HG03439 (cell line): ENCODE results near the gene CD99.
"Not testable (repeated sequence)": the region's sequence is repeated elsewhere in the genome, so short reads cannot be mapped to it uniquely, and the experiment has no call there.

Experiments used
- ATAC-seq: cut with Tn5 transposase; IDR thresholded peaks from one replicate; pipeline ENCODE4 v1.9.1; 2021; ENCODE audit warnings: mild to moderate bottlenecking, moderate library complexity; ENCODE audit not compliant: unreplicated experiment

CD99 gene

GRCh38 chrX:2719774-2720447 lies 28.8 kb downstream of the CD99 start:
- ATAC-seq: no peak

GRCh38 chrX:2723286-2723879 lies 32.3 kb downstream of the CD99 start:
- ATAC-seq: no peak

- not testable (repeated sequence) for ATAC-seq
Measured at GRCh38 chrX:2727264-2727663, 36.2 kb downstream of the CD99 start.

- ATAC-seq: no peak
Measured at GRCh38 chrX:2732076-2732475, 41.0 kb downstream of the CD99 start.

GRCh38 chrX:2732649-2733048 lies 41.6 kb downstream of the CD99 start:
- ATAC-seq: no peak

GRCh38 chrX:2733286-2733685 lies 42.2 kb downstream of the CD99 start:
- no peak for ATAC-seq

GRCh38 chrX:2735270-2735669 lies 44.2 kb downstream of the CD99 start:
- ATAC-seq: no peak

- ATAC-seq: no peak
Measured at GRCh38 chrX:2740672-2741071, 49.6 kb downstream of the CD99 start.

GRCh38 chrX:2741386-2741785 lies 50.3 kb downstream of the CD99 start:
- no peak for ATAC-seq

GRCh38 chrX:2746250-2746649 lies 55.2 kb downstream of the CD99 start:
- ATAC-seq: not testable (repeated sequence)

- no peak for ATAC-seq
Measured at GRCh38 chrX:2748171-2748814, 57.2 kb downstream of the CD99 start.

GRCh38 chrX:2748815-2749188 lies 57.7 kb downstream of the CD99 start:
- ATAC-seq: no peak

- ATAC-seq: no peak
Measured at GRCh38 chrX:2751291-2751690, 60.2 kb downstream of the CD99 start.

- ATAC-seq: not testable (repeated sequence)
Measured at GRCh38 chrX:2751874-2752300, 60.8 kb downstream of the CD99 start, which contains the start of gene XG. TSS of gene XG (plus strand) at chrX:2752040. CDS start at chrX:2752275, 235 bp downstream.

- ATAC-seq: not testable (repeated sequence)
Measured at GRCh38 chrX:2752441-2752840, 61.3 kb downstream of the CD99 start.

- not testable (repeated sequence) for ATAC-seq
Measured at GRCh38 chrX:2755163-2755715, 64.1 kb downstream of the CD99 start.

- no peak for ATAC-seq
Measured at GRCh38 chrX:2756548-2756947, 65.5 kb downstream of the CD99 start.

GRCh38 chrX:2761246-2761645 lies 70.2 kb downstream of the CD99 start:
- ATAC-seq: no peak

- ATAC-seq: not testable (repeated sequence)
Measured at GRCh38 chrX:2762671-2763070, 71.6 kb downstream of the CD99 start.

- ATAC-seq: not testable (repeated sequence)
Measured at GRCh38 chrX:2764766-2765548, 73.9 kb downstream of the CD99 start.

GRCh38 chrX:2765549-2765830 lies 74.4 kb downstream of the CD99 start:
- ATAC-seq: no peak
